ENCODE results near the gene GOLGA7B.

GOLGA7B gene

GRCh38 chr10:97818572-97818971 lies 31.1 kb upstream of the GOLGA7B start:
- no peak overlapping the region for H3K4me3 ChIP-seq (ENCODE audit: low read depth in 1 of 2, low read length in 2 of 2)
- H3K36me3 ChIP-seq (ENCODE audit: insufficient read depth, low read length) = no peaks in the 10 kb centered on the region
- peaks cover 0 to 3% of the 10 kb centered on the region in 2 donors for H3K27me3 ChIP-seq (ENCODE audit: control insufficient read depth in 1 of 2, insufficient read depth in 2 of 2, low read length in 2 of 2)

GRCh38 chr10:97820096-97820704 lies 29.4 kb upstream of the GOLGA7B start:
- H3K36me3 ChIP-seq (ENCODE audit: insufficient read depth, low read length) = no peaks in the 10 kb centered on the region
- H3K4me1 ChIP-seq (ENCODE audit: insufficient read depth, low read length) = no peaks in the 10 kb centered on the region
- no peaks in the 10 kb centered on the region for H3K9me3 ChIP-seq (ENCODE audit: low read length)
- H3K27me3 ChIP-seq (ENCODE audit: control insufficient read depth in 1 of 2, insufficient read depth in 2 of 2, low read length in 2 of 2) = peaks cover 0 to 6% of the 10 kb centered on the region in 2 donors
- H3K9ac ChIP-seq (ENCODE audit: low read length) = no peak overlapping the region
- no peak overlapping the region for H3K27ac ChIP-seq (ENCODE audit: low read depth, low read length)
- H3K4me3 ChIP-seq (ENCODE audit: low read depth in 1 of 2, low read length in 2 of 2) = no peak overlapping the region

More at GRCh38 chr10:97818572-97818971, 31.1 kb upstream of the GOLGA7B start:
- H3K27ac ChIP-seq (ENCODE audit: low read depth, low read length) = no peak overlapping the region
- no peaks in the 10 kb centered on the region for H3K4me1 ChIP-seq (ENCODE audit: insufficient read depth, low read length)
- no peaks in the 10 kb centered on the region for H3K9me3 ChIP-seq (ENCODE audit: low read length)
- no peak overlapping the region for H3K9ac ChIP-seq (ENCODE audit: low read length)

GRCh38 chr10:97821308-97822038 lies 28.2 kb upstream of the GOLGA7B start:
- Histone ChIP-seq H3K27me3 (ENCODE audit: control insufficient read depth in 1 of 2, insufficient read depth in 2 of 2, low read length in 2 of 2) (peaks cover 0 to 6% of the 10 kb centered on the region in 2 donors), H3K4me1 (ENCODE audit: insufficient read depth, low read length) (no peaks in the 10 kb centered on the region), H3K9me3 (ENCODE audit: low read length) (no peaks in the 10 kb centered on the region), H3K27ac (ENCODE audit: low read depth, low read length) (no peak overlapping the region), H3K36me3 (ENCODE audit: insufficient read depth, low read length) (no peaks in the 10 kb centered on the region), H3K9ac (ENCODE audit: low read length) (no peak overlapping the region), H3K4me3 (ENCODE audit: low read depth in 1 of 2, low read length in 2 of 2) (no peak overlapping the region)

- Histone ChIP-seq H3K4me1 (ENCODE audit: insufficient read depth, low read length) (no peaks in the 10 kb centered on the region), H3K27me3 (ENCODE audit: control insufficient read depth in 1 of 2, insufficient read depth in 2 of 2, low read length in 2 of 2) (peaks cover 0 to 6% of the 10 kb centered on the region in 2 donors), H3K9me3 (ENCODE audit: low read length) (no peaks in the 10 kb centered on the region), H3K36me3 (ENCODE audit: insufficient read depth, low read length) (no peaks in the 10 kb centered on the region), H3K9ac (ENCODE audit: low read length) (no peak overlapping the region), H3K27ac (ENCODE audit: low read depth, low read length) (no peak overlapping the region), H3K4me3 (ENCODE audit: low read depth in 1 of 2, low read length in 2 of 2) (no peak overlapping the region)
These were observed 27.4 kb upstream of the GOLGA7B start for GRCh38 chr10:97822261-97822687.

- no peaks in the 10 kb centered on the region for H3K36me3 ChIP-seq (ENCODE audit: insufficient read depth, low read length)
- no peak overlapping the region for H3K4me3 ChIP-seq (ENCODE audit: low read depth in 1 of 2, low read length in 2 of 2)
- H3K9ac ChIP-seq (ENCODE audit: low read length) = no peak overlapping the region
- H3K27me3 ChIP-seq (ENCODE audit: control insufficient read depth in 1 of 2, insufficient read depth in 2 of 2, low read length in 2 of 2) = peaks cover 0 to 6% of the 10 kb centered on the region in 2 donors
- no peaks in the 10 kb centered on the region for H3K9me3 ChIP-seq (ENCODE audit: low read length)
- H3K4me1 ChIP-seq (ENCODE audit: insufficient read depth, low read length) = no peaks in the 10 kb centered on the region
- H3K27ac ChIP-seq (ENCODE audit: low read depth, low read length) = no peak overlapping the region
These were observed 25.9 kb upstream of the GOLGA7B start for GRCh38 chr10:97823734-97824133.

GRCh38 chr10:97825020-97825760 lies 24.5 kb upstream of the GOLGA7B start:
- Histone ChIP-seq H3K4me3 (ENCODE audit: low read depth in 1 of 2, low read length in 2 of 2) (no peak overlapping the region), H3K27ac (ENCODE audit: low read depth, low read length) (no peak overlapping the region), H3K4me1 (ENCODE audit: insufficient read depth, low read length) (no peaks in the 10 kb centered on the region), H3K27me3 (ENCODE audit: control insufficient read depth in 1 of 2, insufficient read depth in 2 of 2, low read length in 2 of 2) (peaks cover 0 to 6% of the 10 kb centered on the region in 2 donors), H3K9ac (ENCODE audit: low read length) (no peak overlapping the region), H3K9me3 (ENCODE audit: low read length) (no peaks in the 10 kb centered on the region), H3K36me3 (ENCODE audit: insufficient read depth, low read length) (no peaks in the 10 kb centered on the region)

GRCh38 chr10:97826892-97827291 lies 22.8 kb upstream of the GOLGA7B start:
- no peaks in the 10 kb centered on the region for H3K4me1 ChIP-seq (ENCODE audit: insufficient read depth, low read length)
- no peak overlapping the region for H3K27ac ChIP-seq (ENCODE audit: low read depth, low read length)
- H3K4me3 ChIP-seq (ENCODE audit: low read depth in 1 of 2, low read length in 2 of 2) = no peak overlapping the region
- no peaks in the 10 kb centered on the region for H3K9me3 ChIP-seq (ENCODE audit: low read length)
- no peaks in the 10 kb centered on the region for H3K36me3 ChIP-seq (ENCODE audit: insufficient read depth, low read length)
- no peak overlapping the region for H3K9ac ChIP-seq (ENCODE audit: low read length)
- H3K27me3 ChIP-seq (ENCODE audit: control insufficient read depth in 1 of 2, insufficient read depth in 2 of 2, low read length in 2 of 2) = peaks cover 0 to 6% of the 10 kb centered on the region in 2 donors

GRCh38 chr10:97827702-97828291 lies 21.8 kb upstream of the GOLGA7B start:
- peaks cover 0 to 6% of the 10 kb centered on the region in 2 donors for H3K27me3 ChIP-seq (ENCODE audit: control insufficient read depth in 1 of 2, insufficient read depth in 2 of 2, low read length in 2 of 2)
- no peaks in the 10 kb centered on the region for H3K4me1 ChIP-seq (ENCODE audit: insufficient read depth, low read length)
- H3K9me3 ChIP-seq (ENCODE audit: low read length) = no peaks in the 10 kb centered on the region
- H3K36me3 ChIP-seq (ENCODE audit: insufficient read depth, low read length) = no peaks in the 10 kb centered on the region
- no peak overlapping the region for H3K27ac ChIP-seq (ENCODE audit: low read depth, low read length)
- H3K4me3 ChIP-seq (ENCODE audit: low read depth in 1 of 2, low read length in 2 of 2) = no peak overlapping the region
- H3K9ac ChIP-seq (ENCODE audit: low read length) = no peak overlapping the region

- Histone ChIP-seq H3K4me1 (ENCODE audit: insufficient read depth, low read length) (no peaks in the 10 kb centered on the region), H3K9ac (ENCODE audit: low read length) (no peak overlapping the region), H3K4me3 (ENCODE audit: low read depth in 1 of 2, low read length in 2 of 2) (no peak overlapping the region), H3K27me3 (ENCODE audit: control insufficient read depth in 1 of 2, insufficient read depth in 2 of 2, low read length in 2 of 2) (peaks cover 0 to 1% of the 10 kb centered on the region in 2 donors), H3K36me3 (ENCODE audit: insufficient read depth, low read length) (no peaks in the 10 kb centered on the region), H3K27ac (ENCODE audit: low read depth, low read length) (no peak overlapping the region), H3K9me3 (ENCODE audit: low read length) (no peaks in the 10 kb centered on the region)
These were observed 20.9 kb upstream of the GOLGA7B start for GRCh38 chr10:97828721-97829120.

GRCh38 chr10:97830064-97830463 lies 19.6 kb upstream of the GOLGA7B start:
- no peak overlapping the region for H3K9ac ChIP-seq (ENCODE audit: low read length)

GRCh38 chr10:97831259-97831658 lies 18.4 kb upstream of the GOLGA7B start:
- H3K9ac ChIP-seq (ENCODE audit: low read length) = no peak overlapping the region
- H3K36me3 ChIP-seq (ENCODE audit: insufficient read depth, low read length) = no peaks in the 10 kb centered on the region
- no peaks in the 10 kb centered on the region for H3K9me3 ChIP-seq (ENCODE audit: low read length)
- H3K4me1 ChIP-seq (ENCODE audit: insufficient read depth, low read length) = no peaks in the 10 kb centered on the region
- H3K27ac ChIP-seq (ENCODE audit: low read depth, low read length) = no peak overlapping the region
- no peaks in the 10 kb centered on the region for H3K27me3 ChIP-seq (ENCODE audit: control insufficient read depth in 1 of 2, insufficient read depth in 2 of 2, low read length in 2 of 2)
- H3K4me3 ChIP-seq (ENCODE audit: low read depth in 1 of 2, low read length in 2 of 2) = no peak overlapping the region

More at GRCh38 chr10:97830064-97830463, 19.6 kb upstream of the GOLGA7B start:
- Histone ChIP-seq H3K4me3 (ENCODE audit: low read depth in 1 of 2, low read length in 2 of 2) (no peak overlapping the region), H3K27ac (ENCODE audit: low read depth, low read length) (no peak overlapping the region), H3K4me1 (ENCODE audit: insufficient read depth, low read length) (no peaks in the 10 kb centered on the region), H3K36me3 (ENCODE audit: insufficient read depth, low read length) (no peaks in the 10 kb centered on the region), H3K9me3 (ENCODE audit: low read length) (no peaks in the 10 kb centered on the region), H3K27me3 (ENCODE audit: control insufficient read depth in 1 of 2, insufficient read depth in 2 of 2, low read length in 2 of 2) (no peaks in the 10 kb centered on the region)

Measured in muscle layer of colon (tissue), 2 donors.